HEK293 (cell line): Measurements from ENCODE around the gene AP3D1.

Experiments used
- CTCF ChIA-PET: fragments of 350-600 bp; formaldehyde crosslinking; extraction: SDS; loops from one replicate; lab custom pipeline; 2021; ENCODE audit warnings: antibody characterized with exemption; lab: Yijun Ruan, JAX
- POLR2A ChIA-PET: fragments of 300-600 bp; formaldehyde crosslinking; extraction: SDS; loops from one replicate; lab custom pipeline; 2020; ENCODE audit warnings: antibody characterized with exemption, inconsistent platforms; lab: Yijun Ruan, JAX
- H3K27ac ChIP-seq: fragments of 200-500 bp; sonication (Bioruptor generic); 2 replicates; pipeline ENCODE4 v1.5.1; 2014; ENCODE audit warnings: low read depth, low read length, control low read depth, inconsistent platforms; ENCODE audit errors: extremely low read depth
- H3K36me3 ChIP-seq, 2 experiments: fragments of 200-500 bp in 1 of 2; sonication (Bioruptor generic) in 1 of 2; 1 replicate in 1 of 2; 2 replicates in 1 of 2; pipeline ENCODE4 v1.5.1; 2014 to 2017; ENCODE audit warnings: inconsistent platforms in 2 of 2, low read length in 2 of 2; ENCODE audit not compliant: control insufficient read depth in 2 of 2, insufficient read depth in 1 of 2
- H3K4me1 ChIP-seq: fragments of 200-500 bp; sonication (Bioruptor generic); 2 replicates; pipeline ENCODE4 v1.5.1; 2014; ENCODE audit warnings: mild to moderate bottlenecking, low read length, inconsistent platforms; ENCODE audit not compliant: control insufficient read depth, insufficient read depth
- H3K4me3 ChIP-seq: 2 replicates; pipeline ENCODE4 v1.5.1; 2011; ENCODE audit warnings: low read depth, mild to moderate bottlenecking, control low read depth, low read length, moderate library complexity
- H3K9me3 ChIP-seq: fragments of 200-500 bp; sonication (Bioruptor generic); 2 replicates; pipeline ENCODE4 v1.5.1; 2014; ENCODE audit warnings: low read depth, low read length, inconsistent platforms; ENCODE audit not compliant: control insufficient read depth, insufficient read depth
- INSM2 ChIP-seq: fragments of 450-650 bp; formaldehyde crosslinking; IDR thresholded peaks from 2 replicates; pipeline ENCODE4 v1.5.1; 2016; ENCODE audit warnings: missing biosample characterization, missing genetic modification characterization
- KLF10 ChIP-seq: fragments of 450-650 bp; IDR thresholded peaks from 2 replicates; pipeline ENCODE4 v1.5.1; 2018; ENCODE audit warnings: missing biosample characterization, mild to moderate bottlenecking, missing genetic modification characterization
- KLF16 ChIP-seq: fragments of 450-650 bp; formaldehyde crosslinking; IDR thresholded peaks from 2 replicates; pipeline ENCODE4 v1.5.1; 2017; ENCODE audit warnings: missing biosample characterization, missing genetic modification characterization
- REPIN1 ChIP-seq: fragments of 450-650 bp; formaldehyde crosslinking; IDR thresholded peaks from 2 replicates; pipeline ENCODE4 v1.5.1; 2017; ENCODE audit warnings: missing biosample characterization, missing genetic modification characterization, low read depth
- SP3 ChIP-seq: fragments of 450-650 bp; formaldehyde crosslinking; IDR thresholded peaks from 2 replicates; pipeline ENCODE4 v1.5.1; 2016; ENCODE audit warnings: missing biosample characterization, missing genetic modification characterization
- ZBTB20 ChIP-seq: fragments of 450-650 bp; formaldehyde crosslinking; IDR thresholded peaks from 2 replicates; pipeline ENCODE4 v1.5.1; 2016; ENCODE audit warnings: missing biosample characterization, missing genetic modification characterization
- ZBTB26 ChIP-seq: fragments of 450-650 bp; formaldehyde crosslinking; optimal IDR thresholded peaks from 2 replicates; pipeline ENCODE3; 2016; ENCODE audit warnings: missing biosample characterization, mild to moderate bottlenecking, missing genetic modification characterization
- ZBTB48 ChIP-seq: fragments of 450-650 bp; formaldehyde crosslinking; IDR thresholded peaks from 2 replicates; pipeline ENCODE4 v1.5.1; 2016; ENCODE audit warnings: missing biosample characterization, missing genetic modification characterization
- ZFP37 ChIP-seq: fragments of 450-650 bp; formaldehyde crosslinking; IDR thresholded peaks from 2 replicates; pipeline ENCODE4 v1.5.1; 2016; ENCODE audit warnings: missing biosample characterization, missing genetic modification characterization
- ZFP41 ChIP-seq: fragments of 450-650 bp; formaldehyde crosslinking; IDR thresholded peaks from 2 replicates; pipeline ENCODE4 v1.5.1; 2016; ENCODE audit warnings: missing biosample characterization, missing genetic modification characterization, borderline replicate concordance
- ZNF114 ChIP-seq: fragments of 450-650 bp; formaldehyde crosslinking; IDR thresholded peaks from 2 replicates; pipeline ENCODE4 v1.5.0; 2017; ENCODE audit warnings: missing biosample characterization, missing genetic modification characterization
- ZNF138 ChIP-seq: fragments of 450-650 bp; formaldehyde crosslinking; IDR thresholded peaks from 2 replicates; pipeline ENCODE4 v1.5.1; 2016; ENCODE audit warnings: missing biosample characterization, missing genetic modification characterization, borderline replicate concordance
- ZNF239 ChIP-seq: fragments of 450-650 bp; formaldehyde crosslinking; IDR thresholded peaks from 2 replicates; pipeline ENCODE4 v1.5.1; 2016; ENCODE audit warnings: missing biosample characterization, missing genetic modification characterization
- ZNF341 ChIP-seq: fragments of 450-650 bp; formaldehyde crosslinking; IDR thresholded peaks from 2 replicates; pipeline ENCODE4; 2016; ENCODE audit warnings: low read depth, missing biosample characterization, missing genetic modification characterization
- ZNF398 ChIP-seq: fragments of 450-650 bp; formaldehyde crosslinking; IDR thresholded peaks from 2 replicates; pipeline ENCODE4 v1.5.1; 2017; ENCODE audit warnings: missing biosample characterization, missing genetic modification characterization
- ZNF488 ChIP-seq: fragments of 450-650 bp; formaldehyde crosslinking; IDR thresholded peaks from 2 replicates; pipeline ENCODE4 v1.5.1; 2016; ENCODE audit warnings: missing biosample characterization, missing genetic modification characterization
- ZNF501 ChIP-seq: fragments of 450-650 bp; formaldehyde crosslinking; IDR thresholded peaks from 2 replicates; pipeline ENCODE4 v1.5.1; 2016; ENCODE audit warnings: missing biosample characterization, missing genetic modification characterization
- ZNF514 ChIP-seq: fragments of 450-650 bp; formaldehyde crosslinking; IDR thresholded peaks from 2 replicates; pipeline ENCODE4 v1.5.1; 2016; ENCODE audit warnings: missing biosample characterization, missing genetic modification characterization
- ZNF600 ChIP-seq: fragments of 450-650 bp; formaldehyde crosslinking; IDR thresholded peaks from 2 replicates; pipeline ENCODE4 v1.5.1; 2016; ENCODE audit warnings: missing biosample characterization, missing genetic modification characterization
- ZNF785 ChIP-seq: fragments of 450-650 bp; formaldehyde crosslinking; IDR thresholded peaks from 2 replicates; pipeline ENCODE4 v1.5.1; 2016; ENCODE audit warnings: missing biosample characterization, missing genetic modification characterization
- ZNF843 ChIP-seq: fragments of 450-650 bp; formaldehyde crosslinking; IDR thresholded peaks from 2 replicates; pipeline ENCODE4 v1.5.1; 2016; ENCODE audit warnings: missing biosample characterization, missing genetic modification characterization
- ZXDB ChIP-seq: fragments of 450-650 bp; formaldehyde crosslinking; IDR thresholded peaks from 2 replicates; pipeline ENCODE4 v1.5.1; 2016; ENCODE audit warnings: missing biosample characterization, missing genetic modification characterization
- TF ChIP-seq, protein P1 (sequence below): fragments of 450-650 bp; formaldehyde crosslinking; IDR thresholded peaks from 2 replicates; pipeline ENCODE4 v1.5.1; 2016; ENCODE audit warnings: missing biosample characterization, missing genetic modification characterization
- TF ChIP-seq, protein P2 (sequence below): fragments of 450-650 bp; formaldehyde crosslinking; IDR thresholded peaks from 2 replicates; pipeline ENCODE4 v1.5.1; 2016; ENCODE audit warnings: missing biosample characterization, missing genetic modification characterization
- TF ChIP-seq, protein P3 (sequence below): fragments of 450-650 bp; formaldehyde crosslinking; IDR thresholded peaks from 2 replicates; pipeline ENCODE4 v1.5.1; 2016; ENCODE audit warnings: missing biosample characterization, missing genetic modification characterization

AP3D1 gene

DNA sequence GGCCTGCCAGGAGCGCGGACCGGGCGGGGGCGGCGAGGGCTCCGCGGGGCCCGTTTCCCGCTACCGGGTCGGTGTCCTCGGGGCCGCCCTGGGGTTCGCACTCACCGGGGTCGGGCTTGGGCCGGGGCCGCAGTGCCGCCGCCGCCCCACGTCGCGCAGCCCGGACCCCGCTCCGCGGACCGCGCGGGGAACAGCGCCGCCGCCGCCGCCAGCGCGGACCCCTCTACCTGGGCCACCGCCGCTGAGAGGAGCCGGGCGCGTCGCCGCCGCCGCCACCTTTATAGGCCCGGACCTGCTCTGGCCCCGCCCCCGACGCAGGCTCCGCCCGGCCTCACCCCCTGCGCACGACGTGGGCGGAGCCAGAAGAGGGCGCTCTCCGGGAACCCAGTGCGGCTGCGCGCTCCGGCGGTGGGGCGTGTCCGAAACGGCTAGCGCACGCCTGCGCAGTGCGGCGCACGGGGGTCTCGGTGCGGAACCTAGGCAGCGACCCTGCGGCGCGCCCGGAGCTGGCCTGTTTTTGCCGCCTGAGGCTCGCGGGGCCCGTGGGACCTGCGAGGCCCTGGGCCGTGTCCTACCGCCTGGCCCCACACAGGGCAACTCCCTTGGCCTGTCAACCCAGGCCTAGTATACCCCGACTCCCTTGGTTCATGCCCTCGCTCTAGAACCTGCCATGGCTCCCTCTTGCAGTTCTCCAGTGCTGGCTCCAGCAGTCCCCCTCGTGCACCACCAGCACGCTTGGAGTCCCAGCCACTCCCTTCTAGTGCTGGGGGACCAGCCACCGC, 100.2 kb downstream of the AP3D1 start, which contains the start of gene MKNK2:
MKNK2 (minus strand) TSS at position 254 of the 782 bp plus-strand sequence. CDS start 393 bp downstream, outside the sequence.
- Histone ChIP-seq H3K4me1 (peaks cover 3% of the 10 kb centered on the region; the same call in 1 of the 2 replicates), H3K9me3 (no peaks in the 10 kb centered on the region), H3K36me3 (peaks cover 0 to 28% of the 10 kb centered on the region in 2 experiments; a peak in 1 of 3 replicates), H3K4me3 (peak within 1 kb of the TSS; percentile 55), H3K27ac (peak within 1 kb of the TSS; percentile 47; the same call in 1 of the 2 replicates)
- ChIA-PET CTCF (interaction anchor here (0.5 to 1.9 kb wide), 7 partner anchors 9 to 204 kb away, joined by 3 to 6 read pairs (median 4); no protein-coding TSS in a partner anchor), POLR2A (interaction anchor here (0.6 to 1.9 kb wide), 8 partner anchors 9 to 45 kb away, joined by 3 to 11 read pairs (median 4); no protein-coding TSS in a partner anchor)
- TF ChIP-seq ZNF138 (tag by site-specific recombination): no peak
- TF ChIP-seq ZNF843 (tag by site-specific recombination): peak; percentile 70; the same call in 1 of the 2 replicates
- TF ChIP-seq, protein P1, sequence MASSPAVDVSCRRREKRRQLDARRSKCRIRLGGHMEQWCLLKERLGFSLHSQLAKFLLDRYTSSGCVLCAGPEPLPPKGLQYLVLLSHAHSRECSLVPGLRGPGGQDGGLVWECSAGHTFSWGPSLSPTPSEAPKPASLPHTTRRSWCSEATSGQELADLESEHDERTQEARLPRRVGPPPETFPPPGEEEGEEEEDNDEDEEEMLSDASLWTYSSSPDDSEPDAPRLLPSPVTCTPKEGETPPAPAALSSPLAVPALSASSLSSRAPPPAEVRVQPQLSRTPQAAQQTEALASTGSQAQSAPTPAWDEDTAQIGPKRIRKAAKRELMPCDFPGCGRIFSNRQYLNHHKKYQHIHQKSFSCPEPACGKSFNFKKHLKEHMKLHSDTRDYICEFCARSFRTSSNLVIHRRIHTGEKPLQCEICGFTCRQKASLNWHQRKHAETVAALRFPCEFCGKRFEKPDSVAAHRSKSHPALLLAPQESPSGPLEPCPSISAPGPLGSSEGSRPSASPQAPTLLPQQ (tag by site-specific recombination): peak; percentile 71; the same call in 1 of the 2 replicates
- TF ChIP-seq ZBTB26 (tag by site-specific recombination): peak; percentile 71
- TF ChIP-seq ZXDB: peak; percentile 74
- no peak for TF ChIP-seq ZFP37 (tag by site-specific recombination)
- TF ChIP-seq, protein P2, sequence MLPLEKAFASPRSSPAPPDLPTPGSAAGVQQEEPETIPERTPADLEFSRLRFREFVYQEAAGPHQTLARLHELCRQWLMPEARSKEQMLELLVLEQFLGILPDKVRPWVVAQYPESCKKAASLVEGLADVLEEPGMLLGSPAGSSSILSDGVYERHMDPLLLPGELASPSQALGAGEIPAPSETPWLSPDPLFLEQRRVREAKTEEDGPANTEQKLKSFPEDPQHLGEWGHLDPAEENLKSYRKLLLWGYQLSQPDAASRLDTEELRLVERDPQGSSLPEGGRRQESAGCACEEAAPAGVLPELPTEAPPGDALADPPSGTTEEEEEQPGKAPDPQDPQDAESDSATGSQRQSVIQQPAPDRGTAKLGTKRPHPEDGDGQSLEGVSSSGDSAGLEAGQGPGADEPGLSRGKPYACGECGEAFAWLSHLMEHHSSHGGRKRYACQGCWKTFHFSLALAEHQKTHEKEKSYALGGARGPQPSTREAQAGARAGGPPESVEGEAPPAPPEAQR (tag by site-specific recombination): no peak
- TF ChIP-seq ZBTB20 (tag by site-specific recombination): 0 out of 2 replicates have a peak, but pooled peaks have one; percentile 18
- TF ChIP-seq ZNF600 (tag by site-specific recombination): peak; percentile 67
- TF ChIP-seq ZNF785 (tag by site-specific recombination): no peak
- TF ChIP-seq ZNF114 (tag by site-specific recombination): no peak
- TF ChIP-seq ZNF488: no peak
- 0 out of 2 replicates have a peak, but pooled peaks have one; percentile 47 for TF ChIP-seq REPIN1
- peak; percentile 67 for TF ChIP-seq KLF16 (tag by site-specific recombination)
- TF ChIP-seq ZNF239 (tag by site-specific recombination): 0 out of 2 replicates have a peak, but pooled peaks have one; percentile 37
- TF ChIP-seq ZNF341 (tag by site-specific recombination): no peak
- TF ChIP-seq ZNF501: peak; percentile 34; the same call in 1 of the 2 replicates
- no peak for TF ChIP-seq ZNF514 (tag by site-specific recombination)
- 0 out of 2 replicates have a peak, but pooled peaks have one; percentile 16 for TF ChIP-seq INSM2 (tag by site-specific recombination)
- no peak for TF ChIP-seq ZFP41 (tag by site-specific recombination)
- 0 out of 2 replicates have a peak, but pooled peaks have one; percentile 66 for TF ChIP-seq KLF10 (tag by site-specific recombination)
- peak; percentile 90 for TF ChIP-seq SP3 (tag by site-specific recombination)
- TF ChIP-seq, protein P3, sequence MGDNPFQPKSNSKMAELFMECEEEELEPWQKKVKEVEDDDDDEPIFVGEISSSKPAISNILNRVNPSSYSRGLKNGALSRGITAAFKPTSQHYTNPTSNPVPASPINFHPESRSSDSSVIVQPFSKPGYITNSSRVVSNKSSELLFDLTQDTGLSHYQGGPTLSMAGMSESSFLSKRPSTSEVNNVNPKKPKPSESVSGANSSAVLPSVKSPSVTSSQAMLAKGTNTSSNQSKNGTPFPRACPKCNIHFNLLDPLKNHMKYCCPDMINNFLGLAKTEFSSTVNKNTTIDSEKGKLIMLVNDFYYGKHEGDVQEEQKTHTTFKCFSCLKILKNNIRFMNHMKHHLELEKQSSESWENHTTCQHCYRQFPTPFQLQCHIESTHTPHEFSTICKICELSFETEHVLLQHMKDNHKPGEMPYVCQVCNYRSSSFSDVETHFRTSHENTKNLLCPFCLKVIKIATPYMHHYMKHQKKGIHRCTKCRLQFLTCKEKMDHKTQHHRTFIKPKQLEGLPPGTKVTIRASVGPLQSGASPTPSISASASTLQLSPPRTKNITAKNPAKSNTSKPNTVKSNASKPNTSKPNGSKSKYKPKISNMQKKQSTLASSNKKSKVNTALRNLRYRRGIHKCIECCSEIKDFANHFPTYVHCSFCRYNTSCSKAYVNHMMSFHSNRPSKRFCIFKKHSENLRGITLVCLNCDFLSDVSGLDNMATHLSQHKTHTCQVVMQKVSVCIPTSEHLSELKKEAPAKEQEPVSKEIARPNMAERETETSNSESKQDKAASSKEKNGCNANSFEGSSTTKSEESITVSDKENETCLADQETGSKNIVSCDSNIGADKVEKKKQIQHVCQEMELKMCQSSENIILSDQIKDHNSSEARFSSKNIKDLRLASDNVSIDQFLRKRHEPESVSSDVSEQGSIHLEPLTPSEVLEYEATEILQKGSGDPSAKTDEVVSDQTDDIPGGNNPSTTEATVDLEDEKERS (tag by site-specific recombination): peak; percentile 79; the same call in 1 of the 2 replicates
- TF ChIP-seq ZNF398 (tag by site-specific recombination): peak; percentile 75
- TF ChIP-seq ZBTB48: peak; percentile 44
